ENCODE data around the gene ZNF544.

DNA sequence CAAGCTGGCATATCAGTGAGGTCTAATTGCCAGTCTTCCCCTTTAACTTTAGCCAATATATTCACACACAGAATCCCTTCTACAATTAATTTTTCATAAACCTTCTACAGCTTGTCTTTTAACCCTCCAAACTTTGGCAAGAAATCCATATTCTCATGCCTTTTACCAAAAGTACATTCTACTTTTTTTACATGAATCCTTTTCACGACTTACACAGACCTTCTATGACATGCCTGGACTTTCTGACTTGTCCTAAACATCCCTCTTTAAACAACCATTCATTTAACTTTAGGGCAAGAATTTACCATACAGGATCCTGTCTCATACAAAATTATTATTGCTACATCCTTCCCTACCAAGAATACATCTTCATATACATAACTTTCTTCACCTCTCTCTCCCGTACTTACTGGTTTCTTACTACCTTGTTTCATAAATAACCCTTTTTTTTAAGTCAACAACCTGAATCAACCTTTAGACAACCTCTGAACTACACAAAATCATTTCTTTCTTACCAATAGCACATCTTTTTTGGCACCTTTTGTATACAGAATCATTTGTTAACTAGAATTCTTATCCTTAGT is 23.5 kb downstream of the ZNF544 start:
- no peak for TF ChIP-seq EP300 (IDR thresholded peaks at IDR 0.05)
- TF ChIP-seq CTCF (IDR thresholded peaks at IDR 0.05): no peak
